NCI-H146 (cell line): ENCODE results near the gene ATP1B1.
"Not testable (repeated sequence)": the region's sequence is repeated elsewhere in the genome, so short reads cannot be mapped to it uniquely, and the experiment has no call there.

ENCODE experiments used
- DNase-seq: peaks from one replicate; lab custom pipeline; 2025; lab: John Stamatoyannopoulos, UW

ATP1B1 gene

GRCh38 chr1:169143984-169144383 is 37.5 kb downstream of the ATP1B1 start:
- DNase-seq, result no peak

GRCh38 chr1:169144941-169145626 is 38.6 kb downstream of the ATP1B1 start:
- DNase-seq, result peak; percentile 21

DNA sequence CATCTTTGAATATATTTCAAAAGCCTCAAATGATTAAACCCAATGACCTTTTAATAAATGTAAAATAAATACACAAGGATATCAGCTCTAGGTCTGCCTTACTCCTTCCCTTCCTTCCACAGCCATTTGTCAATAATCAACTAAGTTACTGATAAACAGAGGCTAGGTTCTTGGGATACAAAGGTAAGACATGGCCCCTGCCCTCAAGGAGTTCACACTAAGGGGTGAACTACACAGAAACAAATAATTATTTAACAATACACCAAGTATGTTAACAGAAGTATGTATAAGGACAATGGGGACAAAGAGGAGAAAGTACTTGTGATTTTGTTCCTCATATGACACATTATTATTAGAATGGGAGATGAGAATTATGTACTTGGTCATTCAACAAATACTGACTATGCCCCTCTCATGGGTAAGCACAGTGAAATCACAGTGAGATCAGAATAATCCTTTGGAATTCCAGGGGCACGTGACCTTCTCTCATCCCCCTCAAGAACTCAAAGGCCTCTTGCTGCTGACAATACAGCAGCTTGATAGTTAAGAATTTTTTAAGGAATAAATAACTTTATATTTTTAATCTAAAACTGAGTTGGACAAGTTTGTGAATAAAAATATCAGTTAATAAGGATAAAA is 40.2 kb downstream of the ATP1B1 start:
- no peak for DNase-seq

- DNase-seq, result no peak
Observed at GRCh38 chr1:169148472-169149252, 42.2 kb downstream of the ATP1B1 start.

GRCh38 chr1:169149555-169150286 is 43.2 kb downstream of the ATP1B1 start:
- no peak for DNase-seq

DNA sequence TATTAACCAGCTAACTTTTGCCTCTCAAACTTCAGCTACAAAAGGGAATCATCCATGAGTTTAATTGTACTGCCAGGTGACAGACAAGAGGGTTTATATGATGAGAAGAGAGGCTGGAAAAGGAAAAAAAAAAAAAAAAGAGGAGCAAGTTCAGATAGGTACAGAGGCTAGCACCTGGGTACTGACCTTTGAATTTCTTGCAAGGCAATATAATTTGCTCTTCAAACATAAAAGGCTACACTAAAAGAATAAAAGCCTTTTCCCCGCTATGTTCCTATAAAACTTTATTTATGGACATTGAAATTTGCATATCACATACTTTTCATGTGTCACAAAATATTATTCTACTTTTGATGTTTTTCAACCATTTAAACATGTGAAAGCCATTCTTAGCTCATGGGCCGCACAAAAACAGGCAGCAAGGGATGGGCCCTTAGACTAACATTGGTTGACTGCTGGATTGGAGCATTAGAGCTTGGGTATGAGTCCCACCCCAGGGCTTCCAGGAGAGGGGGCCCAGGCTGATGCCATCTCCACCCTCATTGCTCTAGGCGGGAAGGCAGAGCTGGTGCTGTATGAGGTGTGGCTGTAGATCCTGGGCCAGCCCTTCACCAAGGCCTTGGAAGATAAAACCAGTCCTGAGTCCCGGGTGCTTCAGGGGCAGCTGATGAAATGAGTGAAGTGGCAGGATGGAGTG is 44.3 kb downstream of the ATP1B1 start:
- no peak for DNase-seq

DNA sequence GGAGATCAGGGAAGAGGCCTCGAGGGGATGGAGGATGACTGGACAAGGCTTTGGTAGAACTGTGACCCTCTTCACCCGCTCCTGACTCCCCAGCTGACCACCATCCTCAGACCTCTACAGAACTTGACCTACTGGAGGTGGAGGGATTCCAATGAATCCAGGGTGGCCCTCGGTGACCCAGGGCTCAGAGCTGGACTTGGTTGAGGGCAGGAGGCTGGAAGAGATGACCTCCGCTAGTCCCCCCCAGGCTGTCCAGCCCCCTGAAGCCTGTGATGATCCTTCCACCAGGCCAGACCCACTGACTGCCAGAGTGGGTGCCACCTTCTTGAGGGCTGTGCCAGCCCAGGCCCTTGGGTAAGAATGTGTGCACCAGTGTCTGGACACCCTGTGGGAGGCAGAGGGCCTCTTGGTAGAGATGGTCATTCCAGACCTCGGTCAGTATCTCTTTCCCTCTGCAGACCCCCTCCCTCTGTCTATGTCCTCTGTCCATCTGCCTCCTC is 44.9 kb downstream of the ATP1B1 start:
- no peak for DNase-seq

GRCh38 chr1:169155675-169156074 is 49.2 kb downstream of the ATP1B1 start:
- no peak for DNase-seq

GRCh38 chr1:169156580-169156979 is 50.1 kb downstream of the ATP1B1 start:
- no peak for DNase-seq

DNA sequence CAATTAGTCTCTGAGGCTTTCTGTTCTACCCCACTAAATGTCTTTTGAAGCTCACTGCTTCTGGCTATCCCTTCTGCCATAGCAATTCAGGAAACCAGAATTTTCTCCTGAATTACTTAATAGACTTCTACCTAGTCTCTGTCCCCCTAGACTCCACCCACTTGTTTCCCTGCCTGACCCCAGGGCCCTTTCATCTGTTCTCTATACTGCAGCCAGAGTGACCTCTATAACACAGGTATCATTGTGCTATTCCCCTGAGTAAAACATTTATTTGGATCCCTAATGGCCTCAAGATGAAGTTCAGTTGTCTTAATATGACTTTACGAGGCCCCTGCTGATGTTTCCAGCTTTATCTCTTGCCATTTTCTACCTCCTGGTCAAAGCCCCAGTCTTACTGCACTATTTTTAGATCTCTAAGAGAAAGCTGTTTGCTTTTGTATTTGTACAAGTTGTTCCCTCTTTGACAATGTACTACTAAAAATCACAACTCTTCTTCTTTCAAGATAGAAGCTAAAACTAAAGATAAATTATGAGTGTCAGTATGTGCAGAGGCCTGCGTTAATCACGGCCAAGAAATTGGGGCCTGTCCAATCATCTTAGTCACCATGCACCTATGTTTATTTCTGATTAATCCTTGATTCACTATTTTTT is 54.5 kb downstream of the ATP1B1 start:
- DNase-seq, result no peak

GRCh38 chr1:169161496-169162194 is 55.2 kb downstream of the ATP1B1 start:
- DNase-seq, result no peak

DNA sequence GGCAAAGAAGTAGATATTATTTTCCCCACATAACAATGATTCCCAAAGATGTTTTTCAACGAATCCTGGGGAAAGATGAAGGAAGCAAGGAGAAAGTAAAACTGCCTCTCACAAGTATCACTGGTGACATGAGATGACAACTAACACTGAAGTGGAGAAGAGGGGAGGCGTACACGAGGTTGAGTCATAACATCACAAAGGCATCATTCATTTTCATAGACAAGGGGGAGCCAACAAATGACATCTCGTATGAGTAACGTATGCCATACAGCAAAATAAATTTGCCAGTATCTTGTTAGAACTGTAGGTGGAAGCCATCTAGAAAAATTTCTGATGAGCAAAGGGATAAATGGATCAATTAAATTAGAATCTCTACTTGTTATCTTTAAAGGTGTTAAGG is 56.6 kb downstream of the ATP1B1 start:
- no peak for DNase-seq

- no peak for DNase-seq
Observed at GRCh38 chr1:169175461-169175860, 69.0 kb downstream of the ATP1B1 start.

DNA sequence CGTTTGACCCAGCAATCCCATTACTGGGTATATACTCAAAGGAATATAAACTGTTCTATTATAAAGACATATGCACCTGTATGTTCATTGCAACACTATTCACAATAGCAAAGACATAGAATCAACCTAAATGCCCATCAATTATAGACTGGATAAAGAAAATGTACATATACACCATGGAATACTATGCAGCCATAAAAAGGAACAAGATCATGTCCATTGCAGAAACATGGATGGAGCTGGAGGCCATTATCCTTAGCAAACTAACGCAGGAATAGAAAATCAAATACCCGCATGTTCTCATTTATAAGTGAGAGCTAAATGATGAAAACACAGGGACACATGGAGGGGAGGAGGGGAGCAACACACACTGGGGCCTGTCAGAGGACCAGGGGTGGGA is 72.9 kb downstream of the ATP1B1 start:
- not testable (repeated sequence) for DNase-seq

- no peak for DNase-seq
Observed at GRCh38 chr1:169180174-169180573, 73.7 kb downstream of the ATP1B1 start.
